GM18909 (cell line): ENCODE measurements around the gene MAMDC2.

Experiments
- ATAC-seq: cut with Tn5 transposase; IDR thresholded peaks from one replicate; pipeline ENCODE4 v1.9.1; 2021; ENCODE audit warnings: mild to moderate bottlenecking; ENCODE audit not compliant: unreplicated experiment, poor library complexity

The MAMDC2 gene

GRCh38 chr9:70060883-70061507 is 17.3 kb downstream of the MAMDC2 start:
- peak; percentile 96 for ATAC-seq

GRCh38 chr9:70061776-70062175 is 18.1 kb downstream of the MAMDC2 start:
- ATAC-seq, result no peak

- ATAC-seq, result no peak
Measured at GRCh38 chr9:70064496-70064895, 20.8 kb downstream of the MAMDC2 start.

GRCh38 chr9:70065572-70065971 is 21.9 kb downstream of the MAMDC2 start:
- ATAC-seq, result no peak

- no peak for ATAC-seq
Measured at GRCh38 chr9:70066418-70066817, 22.8 kb downstream of the MAMDC2 start.

GRCh38 chr9:70066874-70067273 is 23.2 kb downstream of the MAMDC2 start:
- ATAC-seq, result no peak

- ATAC-seq, result no peak
Measured at GRCh38 chr9:70069704-70070103, 26.1 kb downstream of the MAMDC2 start.

- ATAC-seq, result no peak
Measured at GRCh38 chr9:70073193-70073592, 29.5 kb downstream of the MAMDC2 start.

GRCh38 chr9:70073756-70074155 is 30.1 kb downstream of the MAMDC2 start:
- ATAC-seq, result no peak

- ATAC-seq, result no peak
Measured at GRCh38 chr9:70076678-70077077, 33.0 kb downstream of the MAMDC2 start.

GRCh38 chr9:70079417-70080037 is 35.9 kb downstream of the MAMDC2 start:
- no peak for ATAC-seq

GRCh38 chr9:70080481-70081119 is 37.0 kb downstream of the MAMDC2 start:
- no peak for ATAC-seq

- ATAC-seq, result no peak
Measured at GRCh38 chr9:70081120-70081495, 37.5 kb downstream of the MAMDC2 start.

GRCh38 chr9:70083429-70083828 is 39.8 kb downstream of the MAMDC2 start:
- no peak for ATAC-seq

- ATAC-seq, result no peak
Measured at GRCh38 chr9:70085241-70085640, 41.6 kb downstream of the MAMDC2 start.

- ATAC-seq, result no peak
Measured at GRCh38 chr9:70091103-70091502, 47.5 kb downstream of the MAMDC2 start.

GRCh38 chr9:70091572-70091971 is 47.9 kb downstream of the MAMDC2 start:
- no peak for ATAC-seq

GRCh38 chr9:70092190-70092589 is 48.5 kb downstream of the MAMDC2 start:
- no peak for ATAC-seq

- no peak for ATAC-seq
Measured at GRCh38 chr9:70093095-70093494, 49.4 kb downstream of the MAMDC2 start.

GRCh38 chr9:70093944-70094343 is 50.3 kb downstream of the MAMDC2 start:
- ATAC-seq, result no peak

GRCh38 chr9:70094747-70095146 is 51.1 kb downstream of the MAMDC2 start:
- ATAC-seq, result no peak

GRCh38 chr9:70097187-70097586 is 53.5 kb downstream of the MAMDC2 start:
- ATAC-seq, result no peak
